ENCODE measurements around the gene CALY. TPM values are rescaled to one million over a fixed set of nuclear protein-coding genes. Genes with fewer than 3 reads are reported as not detected.

CALY gene
- total and polyA plus RNA-seq, 2 experiments from 2014 or later: 12.3 to 16.3 TPM

DNA sequence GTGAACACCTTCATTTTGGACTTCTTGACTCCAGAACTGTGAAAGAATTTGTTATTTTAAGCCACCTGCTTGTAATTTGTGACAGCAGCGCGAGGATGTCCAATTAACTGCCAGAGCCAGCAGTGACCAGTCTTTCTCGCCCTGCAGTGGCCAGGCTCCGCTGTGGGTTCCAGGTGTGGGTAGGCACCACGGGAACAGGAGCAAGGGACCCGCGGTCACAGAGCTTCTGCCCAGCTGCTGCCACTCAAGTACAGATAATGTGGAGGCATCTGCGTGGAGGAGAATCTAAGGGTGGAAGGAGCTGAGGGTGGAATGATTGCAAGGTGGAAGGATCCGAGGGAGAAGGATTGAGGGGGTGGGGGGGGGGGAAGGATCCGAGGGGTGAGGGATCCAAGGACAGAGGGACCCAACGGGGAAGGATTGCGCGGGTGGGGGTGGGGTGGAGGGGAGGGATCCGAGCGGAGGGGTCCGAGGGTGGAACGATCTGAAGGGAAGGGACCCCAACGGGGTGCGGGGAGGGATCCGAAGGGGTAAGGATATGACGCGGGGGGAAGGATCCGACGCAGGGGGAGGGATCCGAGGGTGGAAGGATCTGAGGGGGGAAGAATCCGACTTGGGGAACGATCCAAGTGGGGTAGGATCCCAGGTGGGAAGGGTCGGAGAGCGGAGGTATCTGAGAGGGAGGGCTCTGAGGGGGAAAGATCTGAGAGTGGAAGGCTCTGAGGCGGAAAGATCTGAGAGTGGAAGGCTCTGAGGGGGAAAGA, 3.6 kb downstream of the CALY start:
- peaks cover 3% of the 10 kb centered on the region for H3K4me1 ChIP-seq (ENCODE audit: low read depth)
- no peak overlapping the region for H3K4me3 ChIP-seq
- H3K27ac ChIP-seq: no peak overlapping the region
- H3K27me3 ChIP-seq: peaks cover 82% of the 10 kb centered on the region
- H3K9me3 ChIP-seq (ENCODE audit: low read depth): no peaks in the 10 kb centered on the region
- DNase-seq (ENCODE audit: low read depth in 1 of 2, low spot score in 1 of 2): no peak
- no peaks in the 10 kb centered on the region for H3K36me3 ChIP-seq
- TF ChIP-seq, protein P1, sequence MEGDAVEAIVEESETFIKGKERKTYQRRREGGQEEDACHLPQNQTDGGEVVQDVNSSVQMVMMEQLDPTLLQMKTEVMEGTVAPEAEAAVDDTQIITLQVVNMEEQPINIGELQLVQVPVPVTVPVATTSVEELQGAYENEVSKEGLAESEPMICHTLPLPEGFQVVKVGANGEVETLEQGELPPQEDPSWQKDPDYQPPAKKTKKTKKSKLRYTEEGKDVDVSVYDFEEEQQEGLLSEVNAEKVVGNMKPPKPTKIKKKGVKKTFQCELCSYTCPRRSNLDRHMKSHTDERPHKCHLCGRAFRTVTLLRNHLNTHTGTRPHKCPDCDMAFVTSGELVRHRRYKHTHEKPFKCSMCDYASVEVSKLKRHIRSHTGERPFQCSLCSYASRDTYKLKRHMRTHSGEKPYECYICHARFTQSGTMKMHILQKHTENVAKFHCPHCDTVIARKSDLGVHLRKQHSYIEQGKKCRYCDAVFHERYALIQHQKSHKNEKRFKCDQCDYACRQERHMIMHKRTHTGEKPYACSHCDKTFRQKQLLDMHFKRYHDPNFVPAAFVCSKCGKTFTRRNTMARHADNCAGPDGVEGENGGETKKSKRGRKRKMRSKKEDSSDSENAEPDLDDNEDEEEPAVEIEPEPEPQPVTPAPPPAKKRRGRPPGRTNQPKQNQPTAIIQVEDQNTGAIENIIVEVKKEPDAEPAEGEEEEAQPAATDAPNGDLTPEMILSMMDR (IDR thresholded peaks at IDR 0.05; ENCODE audit: low read depth, low read length): no peak

DNA sequence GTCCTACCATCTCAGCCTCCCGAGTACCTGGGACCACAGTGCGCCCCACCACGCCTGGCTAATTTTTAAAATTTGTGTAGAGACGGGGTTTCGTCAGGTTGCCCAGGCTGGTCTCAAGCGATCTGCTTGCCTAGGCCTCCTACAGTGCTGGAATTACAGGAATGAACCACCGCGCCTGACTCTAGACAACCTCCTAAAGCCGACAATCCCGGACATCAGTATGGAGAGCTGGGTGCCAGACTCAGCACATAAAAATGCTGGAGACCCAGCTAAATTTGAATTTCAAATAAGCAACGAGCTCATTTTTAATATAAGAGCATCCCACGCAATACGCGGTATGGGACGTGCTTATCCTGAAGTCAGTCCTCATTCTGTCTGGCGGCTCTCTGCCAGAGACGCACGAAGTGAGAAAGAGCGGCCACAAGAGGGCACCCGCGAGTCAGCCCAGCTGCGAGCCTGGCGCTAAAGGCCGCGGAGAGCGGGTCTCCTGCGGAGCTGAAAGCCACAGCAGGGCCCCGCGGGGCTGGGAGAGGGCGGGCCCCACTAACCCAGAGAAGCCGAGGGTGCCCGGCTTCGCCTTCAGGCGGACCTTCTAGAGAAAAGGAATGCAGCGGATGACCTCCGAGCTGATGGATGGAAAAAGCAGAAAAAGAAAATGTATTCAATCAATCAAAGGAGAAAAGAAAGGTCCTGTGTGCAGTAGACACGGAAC, 7.0 kb downstream of the CALY start:
- peak; percentile 89 to 94 for DNase-seq (ENCODE audit: low read depth in 1 of 2, low spot score in 1 of 2)
- no peaks in the 10 kb centered on the region for H3K36me3 ChIP-seq
- H3K4me1 ChIP-seq (ENCODE audit: low read depth): peaks cover 2% of the 10 kb centered on the region
- no peak overlapping the region for H3K27ac ChIP-seq
- TF ChIP-seq, protein P1 (IDR thresholded peaks at IDR 0.05; ENCODE audit: low read depth, low read length): peak; percentile 95
- no peak overlapping the region for H3K4me3 ChIP-seq
- H3K27me3 ChIP-seq: peaks cover 81% of the 10 kb centered on the region
- H3K9me3 ChIP-seq (ENCODE audit: low read depth): no peaks in the 10 kb centered on the region

DNA sequence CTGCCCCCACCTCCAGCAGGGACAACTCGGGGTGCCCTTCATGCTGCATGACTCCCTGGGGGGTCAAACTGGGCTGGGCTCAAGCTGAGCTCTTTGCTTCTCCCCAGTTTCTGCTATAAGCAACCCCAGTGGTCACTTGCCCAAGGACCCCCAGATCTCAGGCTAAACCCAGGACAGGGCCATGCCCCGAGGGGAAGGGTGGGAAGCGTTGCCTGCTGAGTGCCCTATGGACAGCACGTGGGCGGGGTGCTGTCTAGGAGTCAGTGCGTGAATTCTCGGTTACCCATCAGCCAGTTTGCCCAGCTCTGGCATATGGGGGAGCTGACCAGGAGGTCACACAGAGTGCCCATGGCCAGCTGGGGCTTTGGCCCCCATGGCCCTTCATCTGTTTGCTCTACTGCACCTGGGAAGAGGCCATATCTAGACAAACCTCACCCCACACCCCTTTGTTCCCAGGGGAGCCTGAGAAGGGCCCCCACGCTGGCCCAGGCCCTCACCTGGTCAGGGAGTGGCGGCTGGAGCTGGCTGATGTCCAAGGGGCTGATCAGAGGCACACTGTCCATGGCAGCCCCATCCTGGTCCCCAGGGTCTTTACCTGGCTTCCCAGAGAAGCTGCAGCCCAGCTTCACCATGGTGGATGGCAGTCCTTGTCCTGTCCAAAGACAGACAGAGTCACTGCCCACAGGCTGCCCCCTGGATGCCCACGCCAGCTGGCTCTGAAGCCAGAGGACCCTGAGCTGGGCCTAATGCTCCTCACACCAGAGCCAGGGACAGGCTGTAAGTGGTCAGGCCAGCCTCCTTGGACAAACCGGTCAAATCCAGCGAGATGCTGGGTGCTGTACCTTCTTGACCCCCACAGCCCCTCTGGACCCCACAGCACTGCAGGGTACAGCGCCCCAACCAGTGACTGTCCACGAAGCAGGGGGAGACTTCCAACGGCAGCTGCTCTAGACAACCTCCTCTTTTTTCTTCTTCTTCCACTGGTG, 8.0 kb downstream of the CALY start:
- Histone ChIP-seq H3K4me3 (no peak overlapping the region), H3K9me3 (ENCODE audit: low read depth) (no peaks in the 10 kb centered on the region), H3K27me3 (peaks cover 77% of the 10 kb centered on the region), H3K4me1 (ENCODE audit: low read depth) (peaks cover 2% of the 10 kb centered on the region), H3K36me3 (no peaks in the 10 kb centered on the region), H3K27ac (no peak overlapping the region)
- DNase-seq (ENCODE audit: low read depth in 1 of 2, low spot score in 1 of 2): no peak
- TF ChIP-seq, protein P1 (IDR thresholded peaks at IDR 0.05; ENCODE audit: low read depth, low read length): no peak

DNA sequence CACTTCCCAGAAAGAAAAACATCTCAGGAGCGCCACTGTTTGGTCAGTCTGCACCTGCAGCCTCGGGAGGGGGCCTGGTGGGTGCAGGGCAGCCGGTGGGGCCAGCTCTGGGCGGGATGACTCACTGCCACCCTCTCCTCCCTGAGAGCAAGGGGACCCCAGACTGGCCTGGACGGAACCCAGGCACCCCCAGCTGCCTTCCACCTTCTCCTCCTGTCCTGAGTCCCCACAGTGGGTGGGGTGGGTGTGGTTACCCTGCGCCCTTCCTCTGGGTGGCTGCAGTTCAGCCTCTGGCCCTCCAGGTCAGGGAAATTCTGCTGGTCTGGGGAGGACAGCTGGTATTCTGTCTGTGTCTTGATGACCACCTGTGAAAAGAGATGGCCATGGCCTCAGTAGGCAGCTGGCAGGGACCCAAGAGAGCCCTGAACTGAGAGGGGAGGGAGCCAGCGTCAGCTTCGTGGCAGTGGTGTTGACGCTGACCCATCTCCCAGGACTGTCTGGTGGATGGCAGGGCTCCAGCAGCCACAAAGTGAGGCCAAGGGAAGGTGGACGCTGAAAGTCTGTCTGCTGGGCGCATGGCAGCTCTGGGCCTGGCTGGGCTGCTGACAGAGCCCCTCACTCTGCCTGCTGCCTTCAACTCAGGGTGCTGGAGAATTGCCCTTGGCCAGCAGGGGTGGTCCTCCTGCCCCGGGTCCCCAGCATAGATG, 8.9 kb downstream of the CALY start:
- no peaks in the 10 kb centered on the region for H3K9me3 ChIP-seq (ENCODE audit: low read depth)
- no peak overlapping the region for H3K4me3 ChIP-seq
- no peak overlapping the region for H3K27ac ChIP-seq
- peaks cover 71% of the 10 kb centered on the region for H3K27me3 ChIP-seq
- DNase-seq (ENCODE audit: low read depth in 1 of 2, low spot score in 1 of 2): no peak
- peaks cover 2% of the 10 kb centered on the region for H3K4me1 ChIP-seq (ENCODE audit: low read depth)
- H3K36me3 ChIP-seq: no peaks in the 10 kb centered on the region
- TF ChIP-seq, protein P1 (IDR thresholded peaks at IDR 0.05; ENCODE audit: low read depth, low read length): no peak
